ENCODE results near the gene CNOT8. TPM values are rescaled to one million over a fixed set of nuclear protein-coding genes. Genes with fewer than 3 reads are reported as not detected.

Gene CNOT8
- total and polyA plus RNA-seq, 9 donors: 34.0 to 51.0 (median 40.5) TPM

- no peaks in the 10 kb centered on the region for H3K9me3 ChIP-seq
- peaks cover 7% of the 10 kb centered on the region for H3K4me1 ChIP-seq (ENCODE audit: insufficient read depth)
- TF ChIP-seq CTCF (IDR thresholded peaks at IDR 0.05): no peak
- no peak for TF ChIP-seq EP300 (IDR thresholded peaks at IDR 0.05)
- whole genome bisulfite sequencing, 3 donors: 72 to 82% (median 79%) methylated on average over 6 of the region's 6 CpGs
- no peak for DNase-seq
- H3K4me3 ChIP-seq: no peak overlapping the region
- H3K36me3 ChIP-seq: no peaks in the 10 kb centered on the region
- intact Hi-C loops (cut with DNase I): no loop called here
- no peak overlapping the region for H3K27ac ChIP-seq
- no peaks in the 10 kb centered on the region for H3K27me3 ChIP-seq
Observed at GRCh38 chr5:154836225-154836624, 22.2 kb upstream of the CNOT8 start.

GRCh38 chr5:154837009-154837901 is 21.2 kb upstream of the CNOT8 start:
- H3K9me3 ChIP-seq: no peaks in the 10 kb centered on the region
- peaks cover 7% of the 10 kb centered on the region for H3K4me1 ChIP-seq (ENCODE audit: insufficient read depth)
- TF ChIP-seq POLR2A (IDR thresholded peaks at IDR 0.05) (no peak), CTCF (IDR thresholded peaks at IDR 0.05) (no peak), EP300 (IDR thresholded peaks at IDR 0.05) (no peak)
- no peak overlapping the region for H3K27ac ChIP-seq
- H3K4me3 ChIP-seq: no peak overlapping the region
- H3K36me3 ChIP-seq: no peaks in the 10 kb centered on the region
- no peak for DNase-seq
- no peaks in the 10 kb centered on the region for H3K27me3 ChIP-seq
- WGBS, 3 donors: 70 to 81% (median 78%) methylated on average over 6 of the region's 6 CpGs
- intact Hi-C loops (cut with DNase I): no loop called here

GRCh38 chr5:154840435-154841272 is 17.8 kb upstream of the CNOT8 start:
- DNase-seq: no peak
- Histone ChIP-seq H3K4me1 (ENCODE audit: insufficient read depth) (peaks cover 5% of the 10 kb centered on the region), H3K9me3 (no peaks in the 10 kb centered on the region), H3K27me3 (no peaks in the 10 kb centered on the region), H3K36me3 (no peaks in the 10 kb centered on the region), H3K27ac (no peak overlapping the region), H3K4me3 (no peak overlapping the region)
- WGBS, 3 donors: 73 to 83% (median 82%) methylated on average over 6 of the region's 6 CpGs
- no peak for TF ChIP-seq EP300 (IDR thresholded peaks at IDR 0.05)
- TF ChIP-seq POLR2A (IDR thresholded peaks at IDR 0.05): no peak
- TF ChIP-seq CTCF (IDR thresholded peaks at IDR 0.05): no peak
- intact Hi-C loops (cut with DNase I): no loop called here

- DNase-seq: no peak
- Histone ChIP-seq H3K36me3 (no peaks in the 10 kb centered on the region), H3K27ac (no peak overlapping the region), H3K4me1 (ENCODE audit: insufficient read depth) (peaks cover 1% of the 10 kb centered on the region), H3K9me3 (no peaks in the 10 kb centered on the region), H3K4me3 (no peak overlapping the region), H3K27me3 (no peaks in the 10 kb centered on the region)
- TF ChIP-seq EP300 (IDR thresholded peaks at IDR 0.05) (no peak), CTCF (IDR thresholded peaks at IDR 0.05) (no peak), POLR2A (IDR thresholded peaks at IDR 0.05) (no peak)
- intact Hi-C loops (cut with DNase I): no loop called here
Observed at GRCh38 chr5:154841273-154841661, 17.2 kb upstream of the CNOT8 start.

All from ovary (tissue), 9 donors.